DMS53 treated with DMSO at 0.1 percent for 48 hours (cell line): ENCODE data around the gene NSMF.
A peak's percentile ranks its signal among the peaks of the same experiment; 100 is the strongest.
"Not testable (repeated sequence)": the region's sequence is repeated elsewhere in the genome, so short reads cannot be mapped to it uniquely, and the experiment has no call there.

Experiments used
- DNase-seq: peaks from one replicate; lab custom pipeline; 2025; ENCODE audit not compliant: unreplicated experiment; lab: John Stamatoyannopoulos, UW

Gene NSMF

GRCh38 chr9:137416006-137416562 is 43.0 kb downstream of the NSMF start:
- DNase-seq = no peak

GRCh38 chr9:137415451-137415850 is 43.7 kb downstream of the NSMF start:
- DNase-seq = no peak

GRCh38 chr9:137412431-137412830 is 46.7 kb downstream of the NSMF start:
- DNase-seq = no peak

- no peak for DNase-seq
Measured at GRCh38 chr9:137411645-137412380, 47.3 kb downstream of the NSMF start.

- DNase-seq = no peak
Measured at GRCh38 chr9:137411260-137411644, 47.9 kb downstream of the NSMF start.

- DNase-seq = no peak
Measured at GRCh38 chr9:137410891-137411249, 48.3 kb downstream of the NSMF start.

GRCh38 chr9:137410236-137410890 is 48.8 kb downstream of the NSMF start:
- not testable (repeated sequence) for DNase-seq

- DNase-seq = no peak
Measured at GRCh38 chr9:137409515-137409914, 49.6 kb downstream of the NSMF start.

GRCh38 chr9:137408651-137409405 is 50.3 kb downstream of the NSMF start:
- DNase-seq = no peak

- DNase-seq = no peak
Measured at GRCh38 chr9:137407590-137408300, 51.4 kb downstream of the NSMF start.

- peak; percentile 19 for DNase-seq
Measured at GRCh38 chr9:137406876-137407589, 52.1 kb downstream of the NSMF start.

GRCh38 chr9:137406085-137406760 is 52.9 kb downstream of the NSMF start:
- no peak for DNase-seq

GRCh38 chr9:137405677-137406081 is 53.5 kb downstream of the NSMF start:
- DNase-seq = no peak

- DNase-seq = no peak
Measured at GRCh38 chr9:137404961-137405567, 54.1 kb downstream of the NSMF start.

- DNase-seq = no peak
Measured at GRCh38 chr9:137403269-137403668, 55.9 kb downstream of the NSMF start.

GRCh38 chr9:137402746-137403145 is 56.4 kb downstream of the NSMF start:
- DNase-seq = no peak

- DNase-seq = no peak
Measured at GRCh38 chr9:137398561-137399468, 60.3 kb downstream of the NSMF start.

GRCh38 chr9:137397675-137398423 is 61.3 kb downstream of the NSMF start:
- no peak for DNase-seq
